DMS153 (cell line): ENCODE data around the gene ABCB8.

Experiments used
- DNase-seq: peaks from one replicate; lab custom pipeline; 2025; lab: John Stamatoyannopoulos, UW

Gene ABCB8

DNA sequence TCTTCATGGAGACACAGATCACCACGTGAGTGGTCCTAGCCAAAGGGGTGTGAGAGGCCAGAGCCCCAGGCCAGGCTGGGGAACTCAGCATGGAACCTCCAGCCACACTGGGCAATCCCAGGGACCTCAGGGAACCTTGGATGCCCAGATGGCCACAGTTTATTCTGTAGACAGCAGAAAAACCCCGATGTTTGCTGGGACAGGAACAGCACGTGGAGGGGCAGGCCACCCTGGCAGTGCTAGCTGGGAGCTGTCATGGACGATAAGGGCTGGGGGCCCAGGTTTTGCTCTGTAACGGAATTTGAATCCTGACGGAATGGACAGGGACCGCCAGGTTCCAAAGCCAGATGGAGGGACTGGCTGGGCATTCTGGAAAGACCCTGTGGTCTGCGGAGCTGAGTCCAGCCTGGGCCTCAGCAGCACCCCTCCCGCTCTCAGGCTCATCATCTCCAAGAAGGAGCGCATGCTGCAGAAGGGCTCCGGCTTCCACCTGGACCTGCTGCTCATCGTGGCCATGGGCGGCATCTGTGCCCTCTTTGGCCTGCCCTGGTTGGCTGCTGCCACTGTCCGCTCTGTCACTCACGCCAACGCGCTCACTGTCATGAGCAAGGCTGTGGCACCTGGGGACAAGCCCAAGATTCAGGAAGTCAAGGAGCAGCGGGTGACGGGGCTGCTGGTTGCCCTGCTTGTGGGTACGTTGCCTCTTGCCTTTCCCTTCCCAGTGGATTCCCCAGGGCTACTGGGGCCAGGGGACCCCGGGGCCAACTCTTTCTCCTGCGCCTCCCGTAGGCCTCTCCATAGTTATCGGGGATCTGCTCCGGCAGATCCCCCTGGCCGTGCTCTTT is 46.8 kb downstream of the ABCB8 start:
- no peak for DNase-seq

DNA sequence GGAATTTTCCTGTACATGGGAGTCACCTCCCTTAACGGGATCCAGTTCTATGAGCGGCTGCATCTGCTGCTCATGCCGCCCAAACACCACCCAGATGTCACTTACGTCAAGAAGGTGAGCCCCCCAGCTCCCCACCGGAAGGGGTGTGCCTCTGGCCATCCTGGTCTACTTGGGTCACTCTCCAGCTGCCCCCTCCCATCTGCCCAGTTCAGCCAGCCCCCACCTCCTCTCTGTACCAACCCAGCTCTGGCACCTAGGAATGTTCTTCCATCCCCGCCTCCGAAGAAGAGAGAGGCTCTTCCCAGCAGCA is 47.4 kb downstream of the ABCB8 start:
- no peak for DNase-seq

DNA sequence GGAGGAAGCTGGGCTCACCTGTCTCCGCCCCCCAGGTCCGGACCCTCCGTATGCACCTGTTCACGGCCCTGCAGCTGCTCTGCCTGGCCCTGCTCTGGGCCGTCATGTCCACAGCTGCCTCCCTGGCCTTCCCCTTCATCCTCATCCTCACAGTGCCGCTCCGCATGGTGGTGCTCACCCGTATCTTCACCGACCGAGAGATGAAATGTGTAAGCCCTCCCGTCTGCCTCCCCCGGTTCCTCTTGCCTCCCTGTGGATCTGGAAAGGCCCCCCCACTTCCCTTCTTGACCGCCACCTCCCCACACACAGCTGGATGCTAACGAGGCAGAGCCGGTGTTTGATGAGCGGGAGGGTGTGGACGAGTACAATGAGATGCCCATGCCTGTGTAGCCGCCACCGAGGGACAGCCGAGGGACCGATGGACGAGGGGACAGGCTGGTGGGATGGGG is 47.8 kb downstream of the ABCB8 start:
- no peak for DNase-seq

DNA sequence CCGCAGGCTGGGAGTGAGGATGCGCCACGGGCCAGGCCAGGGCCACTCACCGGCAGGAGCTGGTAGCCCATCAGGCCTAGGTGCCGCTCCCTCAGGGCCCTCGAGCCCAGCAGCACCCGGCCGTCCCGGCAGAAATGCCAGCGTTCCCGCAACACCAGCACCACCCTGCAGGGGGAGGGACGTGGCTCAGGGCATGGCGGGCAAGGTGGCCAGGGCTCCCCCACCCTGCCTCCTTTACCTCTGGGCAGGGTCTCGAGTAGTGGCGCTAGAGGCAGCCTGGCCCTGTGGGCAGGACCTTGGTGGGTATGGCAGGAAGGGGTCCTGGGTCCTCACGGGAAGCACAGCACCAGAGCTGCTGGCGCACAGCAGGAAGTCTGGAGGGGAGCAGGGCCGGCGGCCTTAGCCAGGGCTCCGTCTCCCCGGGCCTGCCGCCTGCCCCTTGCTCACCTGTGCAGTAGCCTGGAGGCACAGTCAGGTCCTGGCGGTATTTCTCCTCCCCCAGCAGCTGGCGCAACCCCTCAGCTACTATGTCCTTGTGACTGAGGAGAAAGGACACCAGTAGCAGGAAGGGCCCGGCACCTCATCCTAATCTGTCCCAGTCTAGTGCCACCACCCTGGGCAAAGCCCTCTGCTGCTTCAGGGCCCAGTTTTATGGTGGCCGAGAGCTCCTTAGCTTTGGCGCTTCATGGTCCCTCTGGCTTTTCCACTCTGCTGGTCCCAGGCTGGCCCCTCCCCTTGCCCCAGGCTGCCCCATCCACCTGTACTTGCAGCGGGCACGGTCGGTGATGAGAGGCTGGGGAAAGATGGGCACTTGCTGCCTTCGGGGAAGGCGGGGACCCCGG is 48.8 kb downstream of the ABCB8 start:
- DNase-seq, result no peak

DNA sequence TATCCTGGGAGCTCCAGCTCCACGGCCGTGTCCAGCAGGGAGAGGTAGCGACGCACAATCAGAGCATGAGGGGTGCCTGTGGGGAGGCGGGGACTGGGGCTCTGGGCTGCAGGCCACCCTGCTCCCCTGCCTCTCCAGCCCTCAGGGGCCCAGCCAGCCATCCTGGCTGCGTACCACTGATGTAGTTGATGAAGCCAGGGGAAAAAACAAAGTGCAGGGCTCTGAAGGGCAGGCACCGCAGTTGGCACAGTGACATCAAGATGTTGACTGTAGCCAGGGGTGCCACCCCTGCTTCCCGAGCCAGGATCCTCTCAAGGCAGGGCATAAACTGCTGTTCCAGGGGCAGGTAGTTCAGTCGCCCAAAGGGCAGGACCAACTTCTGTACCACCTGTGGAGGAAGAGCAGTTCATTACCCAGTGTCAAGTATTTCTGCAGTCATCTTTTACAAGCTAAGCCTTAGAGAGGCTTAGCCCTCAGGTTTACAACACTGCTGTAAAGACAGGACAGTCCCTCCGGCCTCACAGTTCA is 49.5 kb downstream of the ABCB8 start:
- no peak for DNase-seq

DNA sequence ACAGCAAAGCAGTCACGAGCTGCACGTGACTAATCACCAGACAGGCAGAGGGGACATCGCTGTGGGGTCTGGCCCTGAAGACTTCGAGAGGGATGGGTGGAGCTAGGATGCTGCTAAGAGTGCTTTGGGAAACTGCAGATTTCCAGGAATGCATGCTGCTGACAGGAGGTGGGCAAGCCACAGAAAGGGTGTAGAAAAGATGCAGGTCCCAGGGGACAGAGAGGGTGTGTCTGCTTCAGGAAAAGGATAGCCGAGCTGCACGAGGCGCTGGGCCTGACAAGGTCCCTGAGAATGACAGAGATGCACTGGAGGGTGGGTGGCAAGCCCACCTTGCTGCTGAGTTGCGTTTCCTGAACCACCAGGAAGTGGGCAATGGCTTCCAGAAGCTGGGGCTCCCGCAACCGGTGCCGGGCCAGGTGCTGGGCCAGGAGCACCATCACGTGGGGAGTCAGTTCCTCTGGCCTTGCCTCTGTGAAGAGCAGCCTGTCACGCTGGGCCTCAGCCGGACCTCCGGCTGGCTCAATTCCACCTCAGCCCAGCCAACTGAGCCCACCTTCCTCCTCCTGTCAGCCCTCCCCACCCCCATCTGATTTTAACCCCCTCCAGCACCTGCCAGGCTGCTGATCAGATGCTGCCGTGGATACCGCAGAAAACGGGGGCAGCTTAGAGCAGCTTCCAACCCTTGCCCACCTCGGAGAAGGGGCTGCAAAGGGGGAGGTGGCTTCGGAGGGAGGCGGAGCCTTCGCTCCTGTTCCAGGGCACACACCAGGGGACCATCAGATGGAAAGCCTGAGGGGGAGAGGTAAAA is 50.2 kb downstream of the ABCB8 start:
- no peak for DNase-seq

DNA sequence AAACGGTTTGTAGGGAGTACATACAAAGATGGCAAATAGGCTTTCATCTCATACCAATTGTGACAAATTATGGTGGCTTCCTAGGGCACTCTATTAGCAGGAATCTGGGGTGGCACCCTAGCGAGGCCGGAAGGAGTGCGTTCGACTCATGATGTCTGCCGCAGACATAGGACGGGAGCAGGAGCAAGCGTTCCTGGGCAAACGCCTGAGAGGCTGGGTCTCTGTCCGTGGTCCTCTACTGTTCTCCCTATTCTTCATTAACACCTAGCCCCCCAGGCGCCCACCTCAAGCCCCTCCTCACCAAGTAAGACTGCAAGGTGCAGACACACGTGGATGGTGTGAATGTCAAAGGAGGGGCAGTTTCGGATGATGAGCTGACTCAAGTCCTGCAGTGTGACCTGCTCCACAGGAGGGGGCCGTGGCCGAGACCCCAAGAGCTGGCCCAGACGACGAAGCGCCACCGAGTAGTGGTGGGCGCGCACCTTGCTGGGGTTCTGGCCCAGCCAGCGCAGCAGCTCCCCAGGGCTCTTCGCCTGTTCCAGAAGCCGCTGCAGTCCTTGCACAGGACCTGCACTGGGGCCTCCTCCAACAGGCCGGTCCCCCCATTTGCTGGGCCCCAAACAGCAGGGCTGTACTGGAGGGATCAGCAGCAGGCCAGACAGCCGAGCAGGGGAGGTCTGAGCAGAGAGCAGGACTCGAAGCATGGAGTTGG is 51.1 kb downstream of the ABCB8 start:
- no peak for DNase-seq

DNA sequence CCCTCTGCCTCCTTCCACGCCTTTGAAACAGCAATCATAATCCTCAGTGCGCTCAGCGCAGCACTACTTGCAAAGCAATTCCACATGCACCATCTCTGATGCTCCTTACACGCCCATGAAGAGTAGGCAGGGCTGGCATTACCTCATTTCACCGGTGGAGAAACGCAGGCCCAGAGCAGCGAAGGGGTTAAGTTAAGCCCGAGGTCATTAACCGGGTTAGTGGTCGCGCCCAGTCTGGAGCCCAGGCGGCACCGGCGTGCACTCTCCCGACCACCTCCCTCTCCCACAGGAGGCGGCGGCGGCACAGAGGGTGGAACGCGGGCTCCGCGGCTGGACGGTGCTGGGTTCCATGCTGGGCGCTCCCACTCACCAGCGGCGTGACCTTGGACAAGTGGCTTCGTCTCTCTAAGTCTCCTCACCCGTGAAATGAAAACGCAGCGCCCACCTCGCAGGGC is 51.8 kb downstream of the ABCB8 start:
- no peak for DNase-seq

DNA sequence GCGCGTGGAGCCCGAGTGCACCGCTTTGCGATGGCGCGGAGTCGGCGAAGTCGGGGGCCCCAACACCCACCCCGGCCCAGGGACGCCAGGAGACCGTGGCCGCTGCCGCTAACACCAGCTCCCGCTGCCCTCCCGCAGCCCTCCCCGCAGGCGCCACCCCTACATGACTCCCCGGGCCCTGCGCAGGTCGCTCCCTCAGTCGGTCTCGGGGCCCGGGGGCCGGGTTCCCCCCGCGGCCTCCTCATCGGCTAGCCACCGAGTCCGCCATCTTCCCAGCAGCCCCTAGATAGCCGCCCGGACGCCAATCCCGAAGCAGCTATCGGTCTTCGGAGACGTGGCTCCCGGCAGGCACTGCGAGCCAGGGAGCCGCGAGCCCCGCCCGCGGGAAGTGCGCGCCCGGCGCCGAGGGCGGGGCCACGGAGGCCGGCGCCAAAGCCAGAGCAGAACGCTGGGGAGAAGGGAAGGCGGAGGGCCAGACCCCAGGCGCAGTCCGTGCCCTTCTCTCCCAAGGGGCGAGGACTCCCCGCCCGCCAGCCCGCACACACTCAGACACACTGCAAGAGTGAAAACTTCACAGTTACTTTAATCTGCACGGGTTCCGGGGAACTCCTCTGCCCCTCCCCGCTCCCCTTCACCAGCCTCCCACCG is 52.4 kb downstream of the ABCB8 start, which contains the start of gene FASTK:
TSS of gene FASTK (minus strand) at position 288 of the 648 bp plus-strand sequence. CDS start at position 245, 43 bp downstream.
- peak; percentile 78 for DNase-seq

DNA sequence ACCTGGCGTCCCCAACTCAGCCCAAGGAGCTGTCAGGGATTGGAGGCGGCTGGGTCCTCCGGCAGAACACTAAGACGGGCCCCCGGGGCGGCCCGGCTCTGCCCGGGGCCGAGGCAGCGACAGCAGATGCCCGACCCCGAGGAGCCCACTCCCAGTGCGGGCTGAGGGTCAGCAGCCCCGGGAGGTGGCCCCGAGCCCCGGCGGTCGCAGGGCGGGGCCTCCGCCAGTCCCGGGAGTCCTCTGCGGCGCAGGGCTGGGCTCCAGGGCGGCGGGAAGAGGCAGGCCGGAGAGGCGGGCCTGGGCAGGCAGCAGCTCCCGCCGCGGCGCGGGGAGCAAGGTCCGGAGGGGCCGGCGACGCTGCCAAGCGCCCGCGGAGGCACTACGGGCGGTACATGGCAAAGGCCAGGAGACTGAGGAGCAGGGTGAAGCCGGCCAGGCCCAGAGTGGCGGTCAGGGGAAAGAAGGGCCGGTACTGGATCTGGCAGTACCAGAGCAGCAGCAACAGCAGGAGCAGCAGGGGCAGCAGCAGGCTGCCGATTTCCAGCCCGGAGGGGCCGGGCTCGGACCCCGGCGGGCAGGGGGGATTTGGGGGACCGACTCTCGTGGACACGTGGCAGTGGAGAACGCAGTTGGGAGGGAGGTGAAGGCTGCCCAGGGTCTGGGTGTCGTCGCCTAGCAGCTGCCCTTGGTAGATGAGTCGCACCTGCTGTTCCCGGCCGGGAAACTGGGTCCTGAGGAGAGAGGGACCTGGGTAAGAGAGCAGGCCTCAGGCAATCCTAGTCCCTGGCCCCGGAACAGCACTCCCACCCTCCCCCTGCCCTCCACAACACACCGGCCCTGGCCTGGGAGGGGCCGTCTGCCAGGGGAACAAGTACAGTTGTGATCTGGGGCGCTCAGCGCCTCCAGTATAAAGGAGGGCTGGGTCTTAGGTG is 53.2 kb downstream of the ABCB8 start:
- no peak for DNase-seq

DNA sequence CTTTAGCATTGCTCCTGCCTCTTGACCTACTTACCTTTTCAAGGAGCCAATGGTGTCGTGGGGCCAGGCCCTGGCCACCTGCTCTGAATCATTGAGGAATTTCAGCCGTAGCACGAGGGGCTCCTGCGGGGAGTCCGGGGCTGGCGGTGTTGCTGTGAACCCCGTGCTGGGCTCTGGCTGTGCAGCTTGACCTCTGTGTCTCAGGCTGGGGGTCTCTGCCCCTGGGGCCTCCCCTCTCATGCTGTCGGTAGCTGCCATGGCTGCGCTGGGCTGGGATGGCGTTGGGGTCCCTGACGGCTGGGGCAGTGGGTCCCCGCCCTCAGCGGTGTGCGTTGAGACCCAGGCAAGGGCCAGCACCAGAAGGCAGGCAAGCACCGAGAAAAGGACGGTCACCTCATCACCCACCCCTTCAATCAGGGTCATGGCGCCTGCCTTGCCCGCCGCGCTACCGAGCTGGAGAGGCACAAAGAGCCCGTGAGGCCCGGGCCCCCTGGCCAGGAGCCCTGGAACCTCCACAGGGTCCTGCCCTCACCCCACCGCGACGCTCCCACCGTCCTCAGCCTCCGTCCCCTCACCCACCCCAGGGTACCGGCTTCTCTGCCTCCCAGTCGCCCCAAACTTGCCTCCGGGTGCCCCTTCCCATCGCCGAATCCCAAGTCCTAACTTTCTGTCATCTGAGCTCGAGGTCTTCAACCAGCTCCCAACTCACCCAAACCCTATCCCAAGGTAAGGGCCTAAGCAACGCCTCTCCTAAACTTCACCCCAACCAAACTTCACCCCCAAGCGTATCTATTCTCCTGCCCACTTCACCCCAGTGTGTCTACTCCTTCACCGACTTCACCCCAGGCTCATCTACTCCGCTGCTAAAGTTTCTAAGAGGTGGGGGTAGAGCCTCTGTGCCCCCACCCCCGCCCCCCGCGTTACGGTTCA is 54.2 kb downstream of the ABCB8 start:
- no peak for DNase-seq

DNA sequence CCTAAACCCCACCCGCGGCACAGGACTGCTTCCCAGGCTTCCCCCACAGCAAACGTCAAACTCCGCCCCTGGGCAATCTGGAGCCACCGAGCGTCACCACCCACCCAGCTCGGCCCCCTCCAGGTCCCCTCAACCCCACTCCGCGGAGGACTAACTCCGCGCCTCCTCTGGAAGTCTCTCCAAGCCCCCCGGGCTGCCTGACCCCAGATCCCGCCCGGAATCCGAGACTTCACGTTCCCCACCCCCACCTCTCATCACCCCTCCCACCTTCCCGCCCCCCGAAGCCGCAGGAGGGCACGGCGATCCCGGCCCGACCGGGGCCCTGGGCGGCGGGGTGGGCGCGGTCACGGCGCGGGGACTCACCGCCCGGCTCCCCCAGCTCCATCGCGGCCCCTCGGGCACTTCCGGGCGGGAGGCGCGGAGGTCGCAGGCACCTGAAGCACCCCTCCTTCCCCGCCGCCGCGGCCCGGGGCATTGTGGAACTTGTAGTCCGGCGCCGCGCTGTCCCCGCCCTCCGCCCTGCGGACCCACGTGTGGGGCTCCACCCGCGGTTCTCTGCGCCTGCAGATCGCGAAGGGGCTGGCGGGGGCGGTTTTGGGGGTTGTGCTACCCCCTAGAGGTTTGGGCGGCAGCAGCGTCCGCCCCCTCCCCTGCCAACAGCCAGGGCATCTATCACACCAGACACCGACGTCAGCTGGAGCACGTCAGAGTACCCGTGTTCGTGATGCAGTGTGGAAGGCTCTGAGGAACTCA is 55.0 kb downstream of the ABCB8 start, which contains the start of gene TMUB1:
TSS of gene TMUB1 (minus strand) at position 423 of the 753 bp plus-strand sequence. CDS start 930 bp downstream, outside the sequence.
- peak; percentile 28 for DNase-seq

DNA sequence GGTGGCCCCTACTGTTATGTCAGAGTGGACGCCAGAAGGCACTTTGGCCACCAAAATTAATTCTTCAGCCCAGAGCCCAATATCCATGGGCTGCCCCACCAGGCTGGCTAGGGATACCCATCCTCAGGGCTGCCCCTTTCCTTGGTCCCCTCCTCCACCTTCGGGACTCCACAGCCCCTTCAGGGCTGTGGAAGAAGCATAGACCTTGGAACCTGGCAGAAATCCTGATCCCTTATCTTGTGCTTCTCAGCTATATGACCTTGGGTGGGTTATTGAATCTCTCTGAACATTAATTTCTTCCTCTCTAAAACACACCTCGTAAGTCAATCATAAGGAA is 55.5 kb downstream of the ABCB8 start:
- DNase-seq, result no peak

DNA sequence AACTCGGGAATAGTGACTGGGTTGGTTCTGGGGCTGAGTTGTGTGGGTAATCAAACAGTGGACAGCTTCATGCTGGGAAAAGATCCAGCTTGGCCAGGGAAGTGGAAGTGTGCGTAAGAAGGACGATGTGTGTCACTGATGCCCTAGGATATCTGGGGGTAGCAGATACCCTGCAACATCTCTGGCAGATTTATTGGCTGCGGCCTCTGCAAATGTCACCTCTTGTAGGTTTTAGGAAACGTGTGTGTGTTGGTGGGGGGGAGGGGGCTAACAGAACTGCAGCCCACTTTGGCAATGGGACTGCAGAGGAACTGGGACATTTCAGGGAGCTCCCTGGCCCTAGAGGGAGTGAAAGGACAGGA is 57.1 kb downstream of the ABCB8 start:
- no peak for DNase-seq

DNA sequence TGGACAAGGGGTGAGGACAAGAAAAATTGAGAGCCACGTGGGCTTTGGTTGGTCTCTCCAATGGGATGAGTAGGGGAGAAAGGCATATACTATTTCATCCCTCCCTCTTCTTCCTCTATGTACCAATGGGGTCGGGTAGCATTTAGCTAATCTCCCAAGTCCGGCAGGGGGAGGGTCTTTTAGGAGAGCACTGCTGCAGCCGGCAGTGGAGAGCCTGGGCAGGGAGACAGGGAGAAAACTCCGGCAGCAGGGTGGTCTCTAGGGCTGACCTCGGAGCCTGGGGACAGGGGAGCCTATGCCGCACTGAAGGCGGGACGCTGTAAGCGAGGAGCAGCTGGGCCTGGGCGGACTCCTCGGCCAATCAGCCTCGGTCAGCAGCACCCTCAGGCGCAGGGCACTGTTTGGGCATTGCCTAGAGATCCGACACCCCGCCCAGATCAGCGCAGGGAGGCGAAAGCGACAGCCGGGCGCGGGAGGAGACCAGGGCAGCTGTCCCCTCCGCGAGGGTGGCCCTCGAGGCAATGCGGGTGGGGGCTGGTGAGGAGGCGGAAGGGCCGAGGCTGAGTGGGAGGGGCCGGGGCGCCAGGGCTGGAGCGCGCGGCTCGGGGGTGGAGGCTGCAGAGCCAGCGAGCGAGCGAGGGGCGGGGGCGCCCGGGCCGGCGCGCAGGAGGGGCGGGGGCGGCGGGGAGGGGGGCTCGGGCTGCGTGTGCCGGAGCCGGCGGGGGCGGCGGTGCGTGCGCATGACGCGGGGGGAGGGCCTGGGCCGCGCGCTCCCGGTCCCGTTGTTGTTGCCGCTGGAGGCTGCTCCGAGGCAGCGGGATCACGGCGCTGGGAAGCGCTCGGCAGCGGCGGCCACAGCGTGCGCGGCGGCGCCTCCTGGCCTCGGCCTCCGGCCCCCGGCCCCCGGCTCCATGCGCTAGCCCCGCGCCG is 57.7 kb downstream of the ABCB8 start, which contains the start of gene AGAP3:
TSS of gene AGAP3 (plus strand) at position 785 of the 930 bp plus-strand sequence. CDS start 267 bp downstream, outside the sequence.
- DNase-seq, result peak; percentile 73

DNA sequence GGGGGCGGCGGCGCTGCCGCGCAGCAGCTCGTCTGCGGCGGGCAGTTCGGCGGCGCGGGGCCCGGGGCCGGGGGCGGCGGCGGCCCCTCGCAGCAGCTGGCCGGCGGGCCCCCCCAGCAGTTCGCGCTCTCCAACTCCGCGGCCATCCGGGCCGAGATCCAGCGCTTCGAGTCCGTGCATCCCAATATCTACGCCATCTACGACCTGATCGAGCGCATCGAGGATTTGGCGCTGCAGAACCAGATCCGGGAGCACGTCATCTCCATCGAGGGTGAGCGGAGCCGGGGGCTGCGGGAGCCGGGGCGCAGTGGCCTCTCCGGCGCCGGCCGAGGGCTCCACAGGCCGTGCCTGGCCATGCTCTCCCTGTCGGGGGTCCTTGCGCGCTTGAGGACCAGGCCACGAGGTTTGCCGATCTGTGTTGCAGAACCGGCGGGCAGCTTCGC is 58.6 kb downstream of the ABCB8 start:
- DNase-seq, result no peak
